Nephron (organoid): ENCODE data around the gene CDS1.

Experiments used
- H3K27ac Mint-ChIP-seq, 3 experiments: 2 replicates each; pipeline ENCODE4 v1.8.0; 2020; ENCODE audit warnings: mixed read lengths in 3 of 3, mild to moderate bottlenecking in 2 of 3, moderate library complexity in 1 of 3
- H3K27me3 Mint-ChIP-seq: 2 replicates; pipeline ENCODE4 v1.8.0; 2021; ENCODE audit warnings: low read depth, mild to moderate bottlenecking, moderate library complexity, mixed read lengths
- H3K36me3 Mint-ChIP-seq: 2 replicates; pipeline ENCODE4 v1.8.0; 2020; ENCODE audit warnings: low read depth, mixed read lengths
- H3K4me1 Mint-ChIP-seq: 2 replicates; pipeline ENCODE4 v1.8.0; 2020; ENCODE audit warnings: mixed read lengths
- H3K4me3 Mint-ChIP-seq, 3 experiments: 2 replicates each; pipeline ENCODE4 v1.8.0; 2020; ENCODE audit warnings: mild to moderate bottlenecking in 3 of 3, mixed read lengths in 3 of 3, moderate library complexity in 2 of 3
- H3K9me3 Mint-ChIP-seq: 2 replicates; pipeline ENCODE4 v1.8.0; 2020; ENCODE audit warnings: mixed read lengths
- CTCF ChIP-seq, 3 experiments: fragments of 200-600 bp; sonication (generic); IDR thresholded peaks; one replicate each; pipeline ENCODE4 v1.5.0; 2021; ENCODE audit warnings: antibody characterized with exemption in 3 of 3; ENCODE audit not compliant: unreplicated experiment in 3 of 3

CDS1 gene

GRCh38 chr4:84594724-84595123, 11.8 kb downstream of the CDS1 start:
- Mint-ChIP-seq H3K9me3 (no peaks in the 10 kb centered on the region), H3K27me3 (peaks cover 6% of the 10 kb centered on the region), H3K4me1 (no peaks in the 10 kb centered on the region), H3K27ac (no peak overlapping the region), H3K36me3 (peaks cover 7% of the 10 kb centered on the region), H3K4me3 (no peak overlapping the region)
- no peak for TF ChIP-seq CTCF (IDR thresholded peaks at IDR 0.05; ENCODE audit: unreplicated experiment in 3 of 3)

GRCh38 chr4:84596826-84597225, 13.9 kb downstream of the CDS1 start:
- Mint-ChIP-seq H3K36me3 (peaks cover 7% of the 10 kb centered on the region), H3K4me3 (no peak overlapping the region), H3K27ac (no peak overlapping the region), H3K9me3 (no peaks in the 10 kb centered on the region), H3K4me1 (no peaks in the 10 kb centered on the region), H3K27me3 (peaks cover 4% of the 10 kb centered on the region)
- TF ChIP-seq CTCF (IDR thresholded peaks at IDR 0.05; ENCODE audit: unreplicated experiment in 3 of 3) = no peak

- H3K9me3 Mint-ChIP-seq = no peaks in the 10 kb centered on the region
- H3K27me3 Mint-ChIP-seq = peaks cover 4% of the 10 kb centered on the region
- H3K4me3 Mint-ChIP-seq = no peak overlapping the region
- H3K4me1 Mint-ChIP-seq = no peaks in the 10 kb centered on the region
- peaks cover 7% of the 10 kb centered on the region for H3K36me3 Mint-ChIP-seq
- no peak for TF ChIP-seq CTCF (IDR thresholded peaks at IDR 0.05; ENCODE audit: unreplicated experiment in 3 of 3)
- no peak overlapping the region for H3K27ac Mint-ChIP-seq
Measured at GRCh38 chr4:84597450-84597849, 14.5 kb downstream of the CDS1 start.

DNA sequence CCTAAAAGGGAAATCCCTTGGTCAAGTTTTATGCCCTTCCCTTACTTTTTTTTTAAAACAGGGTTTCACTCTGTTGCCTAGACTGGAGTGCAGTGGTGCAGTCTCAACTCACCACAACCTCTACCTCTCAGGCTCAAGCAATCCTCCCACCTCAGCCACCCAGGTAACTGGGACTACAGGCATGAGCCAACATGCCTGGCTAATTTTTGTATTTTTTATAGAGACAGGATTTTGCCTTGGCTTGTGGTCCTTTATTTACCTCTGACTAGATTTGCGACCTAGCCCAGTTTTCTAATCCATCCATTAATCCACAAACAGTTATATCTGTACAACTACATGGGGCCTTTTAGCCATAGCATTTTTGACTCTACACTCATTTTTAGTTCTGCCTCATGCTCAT, 23.7 kb downstream of the CDS1 start:
- no peaks in the 10 kb centered on the region for H3K4me1 Mint-ChIP-seq
- no peaks in the 10 kb centered on the region for H3K9me3 Mint-ChIP-seq
- TF ChIP-seq CTCF (IDR thresholded peaks at IDR 0.05; ENCODE audit: unreplicated experiment in 3 of 3) = no peak
- no peaks in the 10 kb centered on the region for H3K27me3 Mint-ChIP-seq
- H3K36me3 Mint-ChIP-seq = peaks cover 22% of the 10 kb centered on the region
- H3K27ac Mint-ChIP-seq = no peak overlapping the region
- no peak overlapping the region for H3K4me3 Mint-ChIP-seq

GRCh38 chr4:84611531-84611930, 28.6 kb downstream of the CDS1 start:
- Mint-ChIP-seq H3K36me3 (peaks cover 25% of the 10 kb centered on the region), H3K27me3 (no peaks in the 10 kb centered on the region), H3K4me1 (no peaks in the 10 kb centered on the region), H3K9me3 (no peaks in the 10 kb centered on the region), H3K27ac (no peak overlapping the region), H3K4me3 (no peak overlapping the region)
- no peak for TF ChIP-seq CTCF (IDR thresholded peaks at IDR 0.05; ENCODE audit: unreplicated experiment in 3 of 3)

DNA sequence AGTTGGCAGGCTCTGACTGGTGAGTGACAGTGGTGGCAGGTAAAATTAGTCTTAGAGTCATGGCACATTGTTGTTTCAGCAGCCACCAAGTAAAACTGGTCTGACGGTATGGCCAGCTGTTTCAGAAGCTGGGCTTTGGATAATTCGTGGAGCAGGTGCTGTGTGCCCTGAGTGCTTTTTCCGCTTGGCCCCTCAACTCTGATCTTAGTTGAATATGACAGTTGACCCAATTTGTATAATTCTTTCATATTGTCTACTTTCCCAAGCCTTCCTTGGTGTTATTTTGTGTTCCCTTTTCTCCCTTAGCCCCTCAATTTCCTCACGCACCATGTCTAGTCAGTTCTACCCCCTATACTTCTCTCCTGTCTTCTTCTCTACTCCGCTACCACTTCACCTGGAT, 32.0 kb downstream of the CDS1 start:
- Mint-ChIP-seq H3K4me3 (no peak overlapping the region), H3K27ac (no peak overlapping the region), H3K4me1 (no peaks in the 10 kb centered on the region), H3K36me3 (peaks cover 14% of the 10 kb centered on the region), H3K9me3 (no peaks in the 10 kb centered on the region), H3K27me3 (no peaks in the 10 kb centered on the region)
- TF ChIP-seq CTCF (IDR thresholded peaks at IDR 0.05; ENCODE audit: unreplicated experiment in 3 of 3) = no peak
